Endodermal cell (in vitro differentiated cells): ENCODE measurements around the gene CFAP161. TPM values are rescaled to one million over a fixed set of nuclear protein-coding genes. Genes with fewer than 3 reads are reported as not detected.

Source experiments
- DNase-seq: peaks from one replicate; pipeline ENCODE4 v3.0.0-alpha.2; 2017
- H3K27ac ChIP-seq: 2 replicates; pipeline ENCODE4 v1.5.1; 2013; ENCODE audit warnings: mild to moderate bottlenecking, low read depth, low read length, moderate library complexity
- H3K27me3 ChIP-seq: 2 replicates; pipeline ENCODE4 v1.6.1; 2013; ENCODE audit warnings: mild to moderate bottlenecking, low read length, moderate library complexity; ENCODE audit not compliant: insufficient read depth, control insufficient read depth, poor library complexity, severe bottlenecking
- H3K36me3 ChIP-seq: 2 replicates; pipeline ENCODE4 v1.7.0; 2013; ENCODE audit warnings: mild to moderate bottlenecking, low read length, moderate library complexity; ENCODE audit not compliant: control insufficient read depth, insufficient read depth
- H3K4me1 ChIP-seq: one replicate; pipeline ENCODE4 v1.7.0; 2013; ENCODE audit warnings: low read length; ENCODE audit not compliant: control insufficient read depth, insufficient read depth
- H3K4me3 ChIP-seq: 2 replicates; pipeline ENCODE4 v1.5.1; 2013; ENCODE audit warnings: mild to moderate bottlenecking, low read length, moderate library complexity
- H3K9ac ChIP-seq: 2 replicates; pipeline ENCODE4 v1.6.1; 2013; ENCODE audit warnings: mild to moderate bottlenecking, low read length, moderate library complexity; ENCODE audit not compliant: poor library complexity, severe bottlenecking; ENCODE audit errors: extremely low read depth
- H3K9me3 ChIP-seq: 2 replicates; pipeline ENCODE4 v1.6.1; 2013; ENCODE audit warnings: mild to moderate bottlenecking, low read length, moderate library complexity; ENCODE audit not compliant: control insufficient read depth
- H3K27ac Mint-ChIP-seq: 2 replicates; pipeline ENCODE4 v1.8.0; 2020; ENCODE audit warnings: mixed read lengths
- H3K27me3 Mint-ChIP-seq: 2 replicates; pipeline ENCODE4 v1.8.0; 2021; ENCODE audit warnings: mild to moderate bottlenecking, mixed read lengths; ENCODE audit not compliant: insufficient read depth
- H3K36me3 Mint-ChIP-seq: 2 replicates; pipeline ENCODE4 v1.8.0; 2020; ENCODE audit warnings: low read depth, mixed read lengths
- H3K4me1 Mint-ChIP-seq: 2 replicates; pipeline ENCODE4 v1.8.0; 2020; ENCODE audit warnings: mixed read lengths
- H3K4me3 Mint-ChIP-seq: 2 replicates; pipeline ENCODE4 v1.8.0; 2020; ENCODE audit warnings: mild to moderate bottlenecking, moderate library complexity, mixed read lengths
- H3K9me3 Mint-ChIP-seq: 2 replicates; pipeline ENCODE4 v1.8.0; 2020; ENCODE audit warnings: mild to moderate bottlenecking, mixed read lengths
- WGBS, 2 experiments: methylation state at CpG; one replicate each; pipeline versions ENCODE4 v1.1.5 to v1.1.7; 2013; ENCODE audit warnings: missing lambda C conversion rate in 2 of 2, mixed read lengths in 1 of 2; ENCODE audit not compliant: insufficient coverage in 1 of 2, insufficient read length in 1 of 2; 5-methylcytosine and 5-hydroxymethylcytosine counted together
- total RNA-seq, 2 donors: library from RNA; stranded (reverse); fragmentation: NEBNext Ultra II Directional in 1 of 2; extraction: Animal tissue kit (Norgen Biotek cat#: 25700) in 1 of 2; gene quantifications; 2 replicates in 1 of 2; 3 replicates in 1 of 2; pipeline ENCODE4 v1.2.1, GENCODE V29; 2021
- TF ChIP-seq, protein P1 (sequence below): fragments of 200-600 bp; sonication (generic); conservative IDR thresholded peaks from 2 replicates; pipeline ENCODE4 v1.5.0; 2021; ENCODE audit warnings: antibody characterized with exemption, mild to moderate bottlenecking

The CFAP161 gene
- total RNA-seq, 2 donors from 2014 or later = not detected

DNA sequence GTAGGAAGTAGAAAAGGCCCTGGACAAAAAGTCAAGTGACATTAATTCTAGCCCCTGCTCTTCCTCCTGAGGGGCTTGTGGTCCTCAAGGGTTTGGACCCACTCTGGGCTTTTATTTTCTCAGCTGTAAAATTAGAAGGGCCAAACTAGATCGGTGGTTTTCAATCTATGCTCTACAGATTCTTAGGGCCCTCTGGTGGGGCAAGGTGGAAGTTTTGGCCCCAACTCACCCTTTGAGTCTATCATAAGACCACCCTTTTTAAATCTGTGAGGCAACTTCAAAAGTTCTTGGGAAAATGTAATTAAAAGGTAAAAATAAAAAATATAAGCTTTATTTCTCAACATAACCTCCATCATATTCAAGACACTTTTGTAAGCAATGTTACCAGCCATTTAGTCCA is 25.6 kb upstream of the CFAP161 start:
- H3K9me3 ChIP-seq = no peaks in the 10 kb centered on the region
- H3K4me1 ChIP-seq = no peaks in the 10 kb centered on the region
- Mint-ChIP-seq H3K4me1 (no peaks in the 10 kb centered on the region), H3K4me3 (no peak overlapping the region), H3K9me3 (no peaks in the 10 kb centered on the region), H3K27me3 (peaks cover 10% of the 10 kb centered on the region), H3K36me3 (no peaks in the 10 kb centered on the region), H3K27ac (no peak overlapping the region)
- H3K9ac ChIP-seq = no peak overlapping the region
- TF ChIP-seq, protein P1, sequence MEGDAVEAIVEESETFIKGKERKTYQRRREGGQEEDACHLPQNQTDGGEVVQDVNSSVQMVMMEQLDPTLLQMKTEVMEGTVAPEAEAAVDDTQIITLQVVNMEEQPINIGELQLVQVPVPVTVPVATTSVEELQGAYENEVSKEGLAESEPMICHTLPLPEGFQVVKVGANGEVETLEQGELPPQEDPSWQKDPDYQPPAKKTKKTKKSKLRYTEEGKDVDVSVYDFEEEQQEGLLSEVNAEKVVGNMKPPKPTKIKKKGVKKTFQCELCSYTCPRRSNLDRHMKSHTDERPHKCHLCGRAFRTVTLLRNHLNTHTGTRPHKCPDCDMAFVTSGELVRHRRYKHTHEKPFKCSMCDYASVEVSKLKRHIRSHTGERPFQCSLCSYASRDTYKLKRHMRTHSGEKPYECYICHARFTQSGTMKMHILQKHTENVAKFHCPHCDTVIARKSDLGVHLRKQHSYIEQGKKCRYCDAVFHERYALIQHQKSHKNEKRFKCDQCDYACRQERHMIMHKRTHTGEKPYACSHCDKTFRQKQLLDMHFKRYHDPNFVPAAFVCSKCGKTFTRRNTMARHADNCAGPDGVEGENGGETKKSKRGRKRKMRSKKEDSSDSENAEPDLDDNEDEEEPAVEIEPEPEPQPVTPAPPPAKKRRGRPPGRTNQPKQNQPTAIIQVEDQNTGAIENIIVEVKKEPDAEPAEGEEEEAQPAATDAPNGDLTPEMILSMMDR = peak; percentile 82
- H3K27me3 ChIP-seq = no peaks in the 10 kb centered on the region
- no peaks in the 10 kb centered on the region for H3K36me3 ChIP-seq
- H3K4me3 ChIP-seq = no peak overlapping the region
- no peak overlapping the region for H3K27ac ChIP-seq
- WGBS, 2 experiments = 20 to 50% methylated on average over 1 of the region's 1 CpG
- DNase-seq = peak; percentile 64

DNA sequence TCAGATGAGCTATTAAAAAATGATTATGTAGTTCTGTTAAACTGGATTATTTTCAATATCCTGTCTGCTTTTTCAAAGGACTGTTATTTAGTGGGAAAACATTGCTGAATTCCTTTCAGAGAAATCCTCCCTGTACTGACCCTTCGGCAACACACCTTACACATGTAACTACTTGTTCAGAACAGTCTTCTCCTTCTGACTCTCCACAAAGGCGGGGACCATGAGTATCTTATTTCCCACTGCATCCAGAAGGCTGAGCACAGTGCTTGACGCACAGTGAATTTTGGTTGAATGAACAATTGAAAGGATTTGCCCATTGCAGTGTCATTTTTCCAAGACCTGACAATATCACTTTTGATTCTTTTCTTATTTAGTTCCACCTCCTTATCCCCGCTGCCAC is 23.1 kb upstream of the CFAP161 start:
- H3K9ac ChIP-seq = no peak overlapping the region
- Mint-ChIP-seq H3K9me3 (no peaks in the 10 kb centered on the region), H3K27me3 (no peaks in the 10 kb centered on the region), H3K4me1 (no peaks in the 10 kb centered on the region), H3K4me3 (no peak overlapping the region), H3K27ac (no peak overlapping the region), H3K36me3 (no peaks in the 10 kb centered on the region)
- DNase-seq = no peak
- TF ChIP-seq, protein P1 = no peak
- 89 to 95% methylated on average over 3 to 4 of the region's 4 CpGs for WGBS, 2 experiments
- no peaks in the 10 kb centered on the region for H3K27me3 ChIP-seq
- no peaks in the 10 kb centered on the region for H3K9me3 ChIP-seq
- no peak overlapping the region for H3K27ac ChIP-seq
- H3K36me3 ChIP-seq = no peaks in the 10 kb centered on the region
- no peaks in the 10 kb centered on the region for H3K4me1 ChIP-seq
- H3K4me3 ChIP-seq = no peak overlapping the region

DNA sequence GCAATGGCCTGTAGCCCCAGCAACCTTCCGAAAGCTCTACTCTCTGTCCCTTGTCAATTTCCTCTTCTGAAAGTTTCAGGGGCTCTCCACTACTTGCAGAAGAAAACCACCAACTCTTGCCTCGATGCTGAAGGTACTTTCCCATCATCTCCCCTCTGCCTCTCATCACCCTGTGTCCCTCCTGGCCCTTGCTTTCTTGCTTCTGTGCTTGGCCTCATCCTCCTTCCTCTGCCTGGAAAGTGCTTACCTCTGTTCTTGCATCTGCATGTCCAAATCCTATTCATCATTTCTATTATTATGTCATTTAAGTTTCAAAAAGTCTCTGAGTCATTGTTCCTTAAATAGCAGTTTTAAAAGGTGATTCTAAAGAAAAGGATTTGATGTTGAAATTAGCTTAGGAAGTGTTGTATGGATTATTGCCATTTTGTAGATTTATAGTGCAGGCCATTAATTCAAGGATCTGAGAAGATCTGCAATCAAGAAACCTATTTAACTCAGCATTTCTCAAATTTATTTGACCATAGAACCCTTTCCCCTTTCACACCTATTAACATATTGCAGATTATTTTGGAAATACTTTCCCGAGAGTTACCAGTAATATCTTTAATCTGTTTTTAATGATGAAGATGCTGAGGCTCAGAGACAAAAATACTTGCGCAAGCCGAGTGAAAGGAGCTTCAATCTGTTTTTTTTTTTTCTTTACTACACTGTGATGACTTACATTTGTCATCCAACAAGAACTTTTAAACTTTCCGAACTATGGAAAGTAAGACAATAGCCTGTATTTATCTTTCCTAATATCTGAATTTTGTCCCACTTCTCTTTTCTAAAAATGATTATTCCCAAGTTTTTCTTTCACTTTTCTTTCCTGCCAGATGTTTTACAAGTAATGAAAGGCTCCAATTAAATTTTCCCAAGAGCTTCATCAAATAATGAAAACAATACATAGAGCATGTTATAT is 22.3 kb upstream of the CFAP161 start:
- no peak overlapping the region for H3K4me3 Mint-ChIP-seq
- TF ChIP-seq, protein P1 = no peak
- Histone ChIP-seq H3K4me1 (no peaks in the 10 kb centered on the region), H3K36me3 (no peaks in the 10 kb centered on the region), H3K9me3 (no peaks in the 10 kb centered on the region), H3K4me3 (no peak overlapping the region), H3K27ac (no peak overlapping the region), H3K27me3 (no peaks in the 10 kb centered on the region), H3K9ac (no peak overlapping the region)
- H3K27ac Mint-ChIP-seq = no peak overlapping the region
- H3K27me3 Mint-ChIP-seq = peaks cover 4% of the 10 kb centered on the region
- no peaks in the 10 kb centered on the region for H3K4me1 Mint-ChIP-seq
- no peaks in the 10 kb centered on the region for H3K9me3 Mint-ChIP-seq
- H3K36me3 Mint-ChIP-seq = no peaks in the 10 kb centered on the region
- 89 to 91% methylated on average over 3 to 6 of the region's 6 CpGs for WGBS, 2 experiments
- DNase-seq = no peak
